ENCODE results near the gene NOS1AP.
"Not testable (repeated sequence)": the region's sequence is repeated elsewhere in the genome, so short reads cannot be mapped to it uniquely, and the experiment has no call there.

The NOS1AP gene

DNA sequence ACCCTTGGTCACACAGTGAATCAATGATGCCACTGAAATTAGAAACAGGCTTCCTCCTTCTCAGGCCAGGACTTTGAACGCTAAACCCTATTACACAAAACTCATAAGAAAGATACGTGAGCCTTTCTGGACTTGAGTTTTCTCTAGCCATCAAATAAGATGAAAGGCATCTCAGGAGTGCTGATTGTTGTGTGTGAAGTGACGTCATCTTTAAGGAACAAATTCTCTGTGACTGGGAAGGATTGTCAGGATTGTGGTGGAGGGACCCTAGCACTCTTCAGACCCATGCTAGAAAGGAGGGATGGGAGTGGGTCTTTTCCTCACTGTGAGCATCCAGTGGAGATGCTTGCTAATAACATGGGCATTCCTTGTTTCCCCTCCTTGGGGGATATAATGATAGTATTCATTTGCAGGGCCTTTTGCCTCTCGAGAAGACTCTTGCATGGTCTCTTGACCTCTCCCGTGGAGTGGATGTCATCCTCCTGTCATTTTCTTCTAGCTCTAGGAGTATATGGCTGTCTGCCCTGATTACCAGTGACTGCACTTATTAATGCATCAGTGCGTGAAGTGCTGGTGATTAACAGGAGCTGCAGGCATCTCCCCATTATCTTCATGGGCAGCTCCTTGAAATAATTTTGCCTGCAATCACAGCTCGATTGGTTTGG is 267.3 kb downstream of the NOS1AP start:
- DNase-seq (ENCODE audit: low read depth) = no peak

DNA sequence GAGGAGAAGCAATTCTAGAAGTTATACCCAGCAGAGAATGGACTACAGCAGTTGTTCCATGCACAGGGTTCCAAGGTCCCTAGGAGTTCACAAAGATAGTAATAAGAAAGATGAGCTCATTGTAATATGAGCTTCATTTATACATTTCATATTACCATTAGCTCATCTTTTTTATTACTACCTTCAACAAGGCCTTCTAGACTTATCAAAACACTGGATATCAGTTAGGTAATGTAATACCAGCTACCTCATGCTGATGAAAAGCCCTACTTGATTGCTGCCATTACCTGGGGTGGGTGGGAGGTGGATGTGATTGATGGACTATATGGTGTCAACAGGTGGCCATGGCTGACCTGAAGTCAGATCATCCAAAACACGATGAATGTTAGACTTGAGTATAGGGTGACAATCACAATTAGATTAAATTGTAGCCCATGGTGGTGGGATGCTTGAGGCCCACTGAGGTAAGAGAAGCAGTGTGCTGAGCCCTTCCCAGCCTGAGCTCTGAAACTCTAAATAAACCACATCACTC is 273.0 kb downstream of the NOS1AP start:
- DNase-seq (ENCODE audit: low read depth) = no peak

DNA sequence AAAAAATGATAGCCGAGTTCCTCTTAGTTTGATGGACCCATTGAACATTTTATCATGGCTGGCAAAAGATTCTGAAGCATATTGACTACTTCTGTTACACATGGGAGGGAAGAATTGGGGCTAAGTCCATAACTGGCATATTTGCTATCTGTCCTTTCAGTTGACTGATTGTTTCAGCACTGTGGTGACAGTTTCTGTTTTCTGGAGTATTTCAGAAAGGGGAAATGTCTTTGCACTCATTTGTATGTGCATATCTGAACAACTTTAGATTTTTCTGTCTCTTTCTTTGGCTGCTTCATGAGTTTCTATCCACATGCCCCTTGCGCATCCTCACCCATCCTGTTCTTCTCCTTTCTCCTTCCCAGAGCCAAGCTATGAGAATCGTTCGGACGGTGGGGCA is 274.0 kb downstream of the NOS1AP start:
- no peak for DNase-seq (ENCODE audit: low read depth)

DNA sequence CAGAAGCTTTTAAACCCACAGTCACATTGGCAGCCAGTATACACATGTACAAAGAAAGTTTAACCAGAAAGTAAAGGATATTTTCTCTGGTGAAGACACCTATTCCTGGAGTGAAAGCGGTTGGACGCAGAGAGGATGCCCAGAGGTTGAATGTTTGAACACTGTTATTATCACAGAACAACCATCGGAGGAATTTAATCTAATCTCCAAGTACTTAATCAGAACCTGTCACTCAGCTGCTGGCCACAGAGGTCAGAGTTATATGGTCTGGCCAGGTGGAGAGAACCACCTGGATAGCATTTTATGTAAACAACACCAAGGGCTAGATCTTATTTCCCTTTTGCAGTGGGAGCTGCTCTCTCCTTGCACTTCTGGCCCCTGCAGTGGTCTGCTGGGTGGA is 277.8 kb downstream of the NOS1AP start:
- DNase-seq (ENCODE audit: low read depth) = no peak

DNA sequence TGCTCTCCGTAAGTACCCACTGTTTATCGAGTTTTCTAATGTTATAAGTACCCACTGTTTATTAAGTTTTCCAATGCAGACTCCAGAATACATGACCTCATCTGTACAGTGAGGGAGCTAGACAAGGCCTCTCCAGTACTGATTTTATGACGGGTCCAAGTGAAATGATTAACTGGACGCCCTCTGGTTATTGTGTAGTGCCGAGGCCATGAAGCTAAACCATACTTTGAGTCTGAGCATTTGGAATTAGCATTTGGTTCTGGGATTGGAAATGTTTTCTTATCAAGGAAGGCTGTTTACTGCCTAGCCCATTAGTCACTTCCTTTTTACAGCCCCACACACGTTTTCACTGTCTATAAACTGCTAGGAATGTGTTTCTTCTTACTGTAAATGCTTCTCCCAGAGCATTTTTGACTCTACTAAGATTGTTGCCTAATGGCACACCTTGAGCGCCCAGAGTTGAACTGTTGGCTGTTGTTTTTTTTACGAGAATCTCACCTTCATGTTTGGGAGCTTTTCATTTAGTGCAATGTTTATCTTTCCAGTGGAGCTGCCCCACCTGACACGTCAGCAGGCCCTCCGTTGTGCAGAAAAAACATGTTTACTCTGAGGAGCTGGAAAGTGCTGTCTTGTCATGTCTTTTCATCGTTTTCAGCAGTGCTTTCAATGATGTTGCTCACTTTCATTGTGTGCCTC is 280.3 kb downstream of the NOS1AP start:
- DNase-seq (ENCODE audit: low read depth) = no peak

DNA sequence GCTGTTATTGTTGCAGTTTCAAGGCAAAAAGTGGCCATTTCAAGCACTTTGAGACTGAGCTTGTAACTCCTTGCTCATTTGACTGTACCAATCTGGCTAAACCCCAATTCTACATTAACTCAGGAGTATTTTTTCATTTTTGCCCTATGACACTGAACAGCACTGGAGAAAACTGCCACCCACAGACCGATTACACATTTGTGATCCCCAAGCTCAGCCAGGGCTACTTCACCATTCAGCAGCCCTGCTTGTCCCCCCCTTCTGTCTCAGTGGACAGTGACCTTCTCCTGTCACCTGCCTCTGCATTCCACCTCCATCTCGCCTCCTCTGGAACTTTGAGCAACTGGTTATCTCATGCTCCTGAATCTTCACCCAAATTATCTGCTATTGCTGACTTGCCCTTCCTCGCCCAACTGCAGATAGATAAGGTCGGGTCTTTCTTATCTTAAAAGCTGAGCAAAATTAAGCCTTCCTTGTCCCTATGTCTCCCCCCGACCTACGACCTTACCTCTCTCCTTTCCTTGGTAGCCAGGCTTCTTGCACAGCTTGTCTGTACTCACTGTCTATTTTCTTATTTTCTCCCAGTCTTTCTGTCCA is 281.9 kb downstream of the NOS1AP start:
- DNase-seq (ENCODE audit: low read depth) = no peak

DNA sequence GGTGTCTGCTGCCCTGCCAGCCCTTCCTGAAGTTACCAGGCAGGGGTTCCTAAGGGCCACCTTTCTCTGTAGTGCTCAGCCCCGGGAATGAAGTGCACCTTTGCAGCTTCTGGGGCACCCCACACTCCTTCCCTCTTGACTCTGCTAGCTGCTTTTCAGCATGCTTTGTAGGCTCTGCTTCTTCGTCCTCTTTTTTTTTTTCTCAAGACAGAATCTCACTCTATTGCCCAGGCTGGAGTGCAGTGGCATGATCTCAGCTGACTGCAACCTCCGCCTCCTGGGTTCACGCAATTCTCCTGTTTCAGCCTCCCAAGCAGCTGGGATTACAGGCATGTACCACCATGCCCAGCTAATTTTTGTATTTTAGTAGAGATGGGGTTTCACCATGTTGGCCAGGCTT is 282.4 kb downstream of the NOS1AP start:
- DNase-seq (ENCODE audit: low read depth) = not testable (repeated sequence)

DNA sequence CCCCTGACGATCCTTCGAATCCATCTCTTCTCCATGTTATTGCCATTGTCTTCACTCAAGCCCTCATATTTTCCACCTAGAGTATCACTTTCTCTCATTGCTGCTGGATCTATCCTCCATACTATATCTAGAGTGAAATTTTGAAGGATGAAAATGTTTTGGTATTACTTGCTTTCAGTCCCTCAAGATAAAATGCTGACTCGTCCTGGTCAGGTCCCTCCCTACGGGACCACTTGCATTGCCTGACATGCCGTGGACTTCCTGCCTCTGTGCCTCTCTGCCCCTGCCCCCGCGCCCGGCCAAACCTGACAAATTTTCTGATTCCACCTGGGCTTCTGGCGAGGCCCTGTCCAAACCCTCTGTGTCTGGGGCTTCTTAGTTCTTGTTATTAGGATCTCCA is 283.6 kb downstream of the NOS1AP start:
- no peak for DNase-seq (ENCODE audit: low read depth)

DNA sequence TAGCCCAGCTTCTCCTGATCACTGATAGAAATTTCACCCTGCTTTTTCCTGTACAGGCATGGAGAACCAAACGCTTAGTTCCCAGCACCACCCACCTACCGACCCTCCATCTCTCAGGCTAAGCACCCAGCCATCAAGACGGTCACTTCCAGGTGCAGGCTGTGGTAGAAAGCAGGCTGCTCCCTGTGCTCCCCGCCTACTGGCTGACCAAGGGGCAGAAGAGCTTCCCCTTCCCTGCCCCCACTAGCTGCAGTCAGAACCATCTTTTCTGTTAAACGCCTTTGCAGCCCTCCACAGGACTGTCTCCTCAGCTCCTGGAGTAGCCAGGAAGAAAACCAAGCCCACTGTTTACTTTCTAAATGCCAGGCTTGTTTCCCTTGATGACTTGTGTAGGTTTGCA is 284.2 kb downstream of the NOS1AP start:
- DNase-seq (ENCODE audit: low read depth) = no peak

DNA sequence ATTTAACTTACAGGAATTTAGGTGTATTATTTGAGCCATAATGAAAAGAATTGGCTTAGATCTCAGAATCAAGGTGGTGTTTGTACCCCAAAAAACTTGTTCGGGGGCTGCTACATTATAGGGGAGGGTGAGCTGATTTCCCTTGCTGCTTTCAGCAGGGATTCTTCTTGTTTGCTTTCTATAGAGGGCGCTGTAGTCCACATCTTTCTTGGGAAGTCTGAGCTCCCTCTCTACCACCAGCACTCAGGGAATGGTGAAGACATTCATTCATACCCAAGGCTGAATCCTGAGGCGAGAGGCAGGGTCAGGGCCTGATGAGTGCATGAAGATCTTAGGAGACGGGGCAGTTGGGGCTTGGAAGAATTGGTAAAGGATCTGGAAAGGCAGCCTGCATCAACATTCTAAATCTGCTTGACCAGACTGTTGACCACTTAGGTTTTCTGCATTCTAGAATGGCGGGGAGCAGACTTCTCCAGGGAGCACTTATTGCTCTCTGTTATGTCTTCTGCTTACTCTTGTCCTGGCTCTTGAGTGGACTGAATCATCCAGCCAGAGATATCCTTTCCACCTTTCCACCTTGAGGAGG is 288.3 kb downstream of the NOS1AP start:
- no peak for DNase-seq (ENCODE audit: low read depth)

DNA sequence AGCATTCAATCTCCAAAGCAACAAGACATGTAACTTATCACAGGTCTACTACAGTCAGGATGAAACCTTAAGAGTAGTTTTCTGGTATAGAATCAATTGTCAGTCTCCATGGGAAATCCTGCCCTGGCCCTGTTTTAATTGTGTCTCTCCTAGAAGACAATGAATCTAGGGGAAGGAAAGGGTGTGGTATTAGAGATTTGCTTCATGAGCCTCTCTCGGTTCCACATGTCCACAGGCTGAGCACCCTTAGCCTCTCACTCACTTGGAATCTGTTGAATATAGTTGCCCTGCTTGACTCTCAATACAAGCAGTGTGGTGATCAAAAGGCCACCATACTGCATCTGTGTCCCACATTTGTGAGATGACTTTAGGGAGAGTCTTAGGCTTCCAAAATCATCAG is 289.4 kb downstream of the NOS1AP start:
- DNase-seq (ENCODE audit: low read depth) = no peak

DNA sequence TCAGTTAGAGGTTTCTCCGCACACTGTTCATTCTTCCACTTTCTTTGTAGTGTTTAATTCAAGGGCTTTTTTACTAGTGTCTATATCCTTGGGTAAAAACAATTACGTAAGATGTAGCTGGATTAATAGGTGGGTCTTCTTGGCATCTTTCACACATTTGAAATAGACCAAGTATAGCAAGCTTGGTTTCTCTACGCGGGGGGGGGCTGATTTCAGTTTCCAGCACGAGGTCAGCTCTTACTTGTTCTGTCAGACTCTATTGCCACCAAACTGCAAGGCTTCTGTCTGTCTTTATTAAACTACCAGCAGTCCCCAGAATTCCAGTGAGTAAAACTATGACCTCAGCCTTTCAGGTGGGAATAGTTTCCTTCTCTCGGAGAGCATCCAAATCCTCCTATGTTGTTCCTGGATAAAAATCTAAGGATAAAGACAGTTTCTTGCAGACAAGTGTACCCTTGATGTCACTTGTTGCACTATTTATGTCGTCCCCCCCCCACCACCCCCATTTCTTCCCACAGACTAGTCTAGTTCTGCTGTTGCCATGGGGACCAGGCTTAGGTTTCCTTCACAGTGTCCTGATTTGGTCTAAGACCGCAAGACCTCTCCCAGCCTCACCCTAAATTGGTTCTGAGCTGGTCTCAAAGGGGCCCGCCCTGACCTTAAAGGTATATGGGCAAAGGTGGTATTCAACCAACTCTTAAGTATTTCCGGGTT is 290.2 kb downstream of the NOS1AP start:
- no peak for DNase-seq (ENCODE audit: low read depth)

DNA sequence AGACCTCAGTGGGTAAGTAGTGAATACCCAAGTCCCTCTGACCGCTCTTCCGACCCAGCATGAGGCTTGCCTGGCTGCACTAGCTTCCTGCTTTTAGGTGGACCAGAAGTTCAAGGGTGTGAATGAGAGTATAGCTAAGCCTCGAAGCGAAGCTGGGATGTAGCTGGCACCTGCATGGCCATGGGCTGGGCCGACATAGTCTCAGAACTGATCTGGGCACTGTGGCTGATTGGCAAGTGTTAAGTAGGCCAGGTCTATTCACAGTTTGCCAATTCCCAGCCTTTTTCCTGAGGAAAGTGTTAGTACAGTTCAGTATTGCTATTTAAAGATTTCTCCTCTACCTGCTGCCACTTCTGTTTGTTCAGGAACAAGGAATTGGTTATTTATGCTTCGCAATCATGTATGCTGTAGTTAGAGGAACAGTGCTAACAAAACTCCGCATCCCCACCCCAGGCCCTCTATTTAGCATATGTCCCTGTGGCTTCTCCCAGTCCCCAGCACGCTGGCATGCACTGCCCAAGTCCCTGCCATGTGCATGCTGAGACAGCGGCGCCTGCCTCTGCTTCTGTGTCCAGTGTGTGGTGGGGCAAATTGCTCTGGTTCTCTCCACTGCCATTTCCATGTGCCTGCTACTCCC is 290.9 kb downstream of the NOS1AP start:
- no peak for DNase-seq (ENCODE audit: low read depth)

DNA sequence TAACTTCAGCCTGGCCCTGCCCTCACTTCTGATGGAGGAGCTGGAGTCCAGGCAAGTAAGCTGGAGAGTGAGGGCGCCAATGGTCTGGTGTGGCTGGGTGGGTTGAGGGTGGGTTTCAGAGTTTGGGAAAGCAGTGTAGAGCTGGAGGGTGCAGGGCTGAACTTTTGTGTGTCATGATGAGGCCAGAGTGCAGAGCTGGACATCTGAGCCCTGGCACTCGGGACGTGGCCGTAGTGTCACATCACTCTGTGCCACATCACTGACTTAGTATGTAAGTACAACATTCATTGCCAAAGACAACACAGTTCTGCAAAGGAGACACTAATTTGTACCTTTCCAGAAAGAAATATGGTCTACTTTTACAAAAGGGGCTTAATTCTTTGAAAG is 291.4 kb downstream of the NOS1AP start:
- DNase-seq (ENCODE audit: low read depth) = no peak

DNA sequence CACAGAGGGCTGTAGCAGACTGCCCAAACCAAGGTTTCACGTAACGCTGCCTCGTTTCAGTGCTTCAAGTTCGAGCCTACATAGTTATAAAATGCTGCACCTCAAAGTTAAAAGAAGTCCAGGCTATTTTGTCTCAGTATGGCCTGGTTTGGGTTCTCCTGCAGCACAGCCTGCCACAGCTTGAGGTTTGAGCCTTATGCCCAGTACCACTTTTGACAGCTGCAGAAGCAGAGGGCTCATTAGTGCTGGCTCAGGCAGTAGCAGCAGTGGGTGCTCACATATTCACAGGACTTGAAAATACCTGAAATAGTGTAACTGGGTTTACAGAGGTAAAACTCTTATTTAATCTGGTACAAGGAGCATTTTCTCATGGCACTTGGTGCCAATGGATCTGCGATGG is 291.9 kb downstream of the NOS1AP start:
- no peak for DNase-seq (ENCODE audit: low read depth)

DNA sequence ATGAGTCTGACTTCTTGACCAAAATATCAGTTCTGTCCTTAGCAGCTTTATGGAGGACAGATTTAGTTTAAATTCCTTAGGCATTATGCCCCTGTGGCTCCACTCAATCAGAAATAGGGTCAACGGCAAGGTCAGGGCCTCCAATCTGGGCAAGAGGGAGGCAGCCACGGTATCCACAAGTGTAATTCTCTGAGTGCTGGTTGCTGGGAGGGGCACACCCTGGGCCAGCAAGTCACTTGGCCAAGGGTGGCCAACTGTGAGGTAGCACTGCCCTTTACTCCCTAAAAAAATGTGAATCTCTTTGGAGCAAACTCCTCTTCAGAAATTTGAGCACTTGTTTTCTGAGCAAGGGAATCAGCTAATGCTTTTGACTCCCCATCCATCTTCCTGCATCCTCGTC is 294.3 kb downstream of the NOS1AP start:
- no peak for DNase-seq (ENCODE audit: low read depth)

DNA sequence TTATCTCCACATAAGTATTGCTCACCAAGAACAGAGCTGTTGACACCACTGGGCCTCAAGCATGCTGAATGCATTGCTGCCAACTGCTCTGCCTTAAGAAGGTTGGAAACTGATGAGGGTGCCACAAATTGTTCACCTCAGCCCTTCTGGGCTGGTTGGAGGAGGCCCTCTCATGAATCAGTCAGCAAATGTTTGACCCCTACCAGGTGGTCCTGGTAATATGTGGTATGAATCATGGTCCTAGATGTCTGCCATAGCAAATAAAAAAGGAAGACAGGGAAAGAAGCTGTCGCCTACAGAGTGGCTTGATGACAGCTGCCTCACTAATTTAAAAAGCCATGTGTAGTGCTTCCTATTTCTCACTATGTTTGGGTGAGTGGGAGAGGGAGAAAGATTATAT is 295.0 kb downstream of the NOS1AP start:
- no peak for DNase-seq (ENCODE audit: low read depth)

DNA sequence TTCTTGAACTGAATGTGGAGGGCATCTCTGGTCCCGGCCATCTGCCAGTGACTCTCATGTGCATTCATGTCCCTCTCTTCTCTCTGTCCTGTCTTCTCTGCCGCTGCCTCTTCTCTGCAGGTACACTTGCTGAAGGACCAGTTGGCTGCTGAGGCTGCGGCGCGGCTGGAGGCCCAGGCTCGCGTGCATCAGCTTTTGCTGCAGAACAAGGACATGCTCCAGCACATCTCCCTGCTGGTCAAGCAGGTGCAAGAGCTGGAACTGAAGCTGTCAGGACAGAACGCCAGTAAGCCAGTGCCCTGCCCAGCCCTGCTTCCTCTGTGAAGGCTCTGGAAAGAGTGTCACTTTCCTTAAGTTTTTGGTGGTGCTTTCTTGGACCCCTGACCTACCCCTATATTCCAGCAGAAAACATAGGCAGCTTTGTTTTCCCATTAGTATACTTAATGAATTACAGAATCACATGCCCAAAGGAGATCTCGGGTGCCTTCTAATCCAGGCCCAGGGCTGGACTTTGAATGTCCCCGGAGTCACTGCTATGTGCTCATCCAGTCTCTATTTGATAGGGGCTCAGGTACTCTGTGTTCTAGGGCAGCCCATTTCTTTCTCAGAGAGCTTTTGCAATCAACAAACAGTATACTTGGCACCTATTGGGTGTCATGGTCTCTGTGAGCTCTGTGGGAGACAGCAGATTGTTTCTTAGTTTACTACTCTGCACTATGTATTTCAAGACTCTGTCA is 296.0 kb downstream of the NOS1AP start:
- no peak for DNase-seq (ENCODE audit: low read depth)

DNA sequence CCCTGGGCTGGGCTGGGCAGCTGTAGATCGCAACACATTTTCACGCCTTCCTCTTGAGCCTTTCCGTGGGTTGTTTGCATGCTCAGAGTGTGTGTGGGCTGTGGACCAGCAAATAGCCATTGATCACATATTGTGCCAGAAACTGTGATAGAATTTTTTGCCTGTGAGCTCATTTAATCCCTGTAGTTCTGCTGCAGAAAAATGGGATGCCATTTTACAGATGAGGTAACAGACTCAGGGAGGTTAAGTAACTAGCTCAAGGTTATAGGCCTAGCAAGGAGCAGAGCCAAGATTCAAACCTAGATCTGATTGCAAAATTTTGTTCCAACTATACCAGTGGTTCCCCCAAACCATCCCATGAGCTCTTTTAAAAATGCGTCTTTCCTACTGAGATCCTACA is 296.7 kb downstream of the NOS1AP start:
- DNase-seq (ENCODE audit: low read depth) = no peak

DNA sequence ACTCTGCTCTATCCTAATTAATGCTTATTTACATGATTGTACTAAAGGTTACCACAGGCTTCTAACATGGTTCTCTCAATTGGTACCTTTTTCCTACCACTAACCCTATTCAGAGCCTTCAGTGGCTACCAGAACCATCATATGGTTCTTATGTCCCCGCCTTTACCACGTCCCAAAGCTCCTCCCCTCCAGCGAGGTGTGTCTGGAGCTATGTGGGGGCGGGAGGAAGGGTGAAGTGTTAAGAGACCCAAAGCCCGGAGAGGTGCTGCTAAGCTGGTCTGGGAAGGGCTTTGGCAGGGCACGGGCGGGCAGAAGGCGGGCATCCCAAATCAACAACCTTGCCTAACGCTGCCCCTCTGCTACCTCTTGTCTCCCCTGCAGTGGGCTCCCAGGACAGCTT is 297.2 kb downstream of the NOS1AP start:
- DNase-seq (ENCODE audit: low read depth) = no peak

DNA sequence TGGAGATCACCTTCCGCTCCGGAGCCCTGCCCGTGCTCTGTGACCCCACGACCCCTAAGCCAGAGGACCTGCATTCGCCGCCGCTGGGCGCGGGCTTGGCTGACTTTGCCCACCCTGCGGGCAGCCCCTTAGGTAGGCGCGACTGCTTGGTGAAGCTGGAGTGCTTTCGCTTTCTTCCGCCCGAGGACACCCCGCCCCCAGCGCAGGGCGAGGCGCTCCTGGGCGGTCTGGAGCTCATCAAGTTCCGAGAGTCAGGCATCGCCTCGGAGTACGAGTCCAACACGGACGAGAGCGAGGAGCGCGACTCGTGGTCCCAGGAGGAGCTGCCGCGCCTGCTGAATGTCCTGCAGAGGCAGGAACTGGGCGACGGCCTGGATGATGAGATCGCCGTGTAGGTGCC is 297.6 kb downstream of the NOS1AP start:
- no peak for DNase-seq (ENCODE audit: low read depth)
